ENCODE results near the gene SLC12A7.

The SLC12A7 gene

GRCh38 chr5:1058988-1059883 is 52.6 kb downstream of the SLC12A7 start:
- DNase-seq, result no peak

GRCh38 chr5:1058083-1058945 is 53.5 kb downstream of the SLC12A7 start:
- no peak for DNase-seq

- DNase-seq, result no peak
Measured at GRCh38 chr5:1057485-1058082, 54.3 kb downstream of the SLC12A7 start.

GRCh38 chr5:1056611-1057484 is 55.0 kb downstream of the SLC12A7 start:
- DNase-seq, result no peak

GRCh38 chr5:1055896-1056610 is 55.8 kb downstream of the SLC12A7 start:
- DNase-seq, result no peak

- no peak for DNase-seq
Measured at GRCh38 chr5:1054799-1055775, 56.8 kb downstream of the SLC12A7 start.

- no peak for DNase-seq
Measured at GRCh38 chr5:1054018-1054798, 57.7 kb downstream of the SLC12A7 start.

- no peak for DNase-seq
Measured at GRCh38 chr5:1053391-1054017, 58.4 kb downstream of the SLC12A7 start.

- DNase-seq, result no peak
Measured at GRCh38 chr5:1052641-1053390, 59.0 kb downstream of the SLC12A7 start.

- DNase-seq, result no peak
Measured at GRCh38 chr5:1052076-1052475, 59.8 kb downstream of the SLC12A7 start.

GRCh38 chr5:1051366-1051720 is 60.5 kb downstream of the SLC12A7 start:
- DNase-seq, result no peak

- DNase-seq, result no peak
Measured at GRCh38 chr5:1050423-1051365, 61.2 kb downstream of the SLC12A7 start.

- DNase-seq, result no peak
Measured at GRCh38 chr5:1048861-1049838, 62.7 kb downstream of the SLC12A7 start.

- no peak for DNase-seq
Measured at GRCh38 chr5:1048162-1048721, 63.6 kb downstream of the SLC12A7 start.

- DNase-seq, result no peak
Measured at GRCh38 chr5:1047332-1047965, 64.4 kb downstream of the SLC12A7 start.
